ENCODE data around the gene SLC36A3. TPM values are rescaled to one million over a fixed set of nuclear protein-coding genes. Genes with fewer than 3 reads are reported as not detected.
"Not testable (repeated sequence)": the region's sequence is repeated elsewhere in the genome, so short reads cannot be mapped to it uniquely, and the experiment has no call there.

SLC36A3 gene
- not detected in 2 replicates for total RNA-seq (2014; rRNA removed; shearing (Covaris generic))

DNA sequence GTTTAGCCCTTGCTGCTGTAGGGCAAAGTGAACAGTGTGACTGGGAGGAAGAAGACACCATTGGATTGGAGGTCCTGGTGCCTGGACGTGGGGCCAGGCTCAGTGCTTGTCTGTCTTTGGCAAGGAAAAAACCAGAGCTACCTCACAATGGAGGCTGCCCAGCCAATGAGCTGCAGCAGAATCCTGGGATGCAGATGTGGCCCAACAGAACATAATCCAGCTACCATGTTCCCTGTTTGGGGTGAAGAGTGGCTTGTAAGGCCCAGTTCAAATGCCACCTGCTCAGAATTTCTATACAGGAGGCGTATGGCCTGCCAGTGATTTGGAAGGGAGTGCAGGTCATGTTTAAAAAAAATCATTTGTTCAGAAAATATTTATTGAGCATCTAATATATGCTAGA lies at the start of gene SLC36A3:
Gene SLC36A3, minus strand, starts transcription at position 101 of the 400 bp plus-strand sequence. CDS start 412 bp downstream, outside the sequence.
- no peak for DNase-seq (ENCODE audit: low read depth)

DNA sequence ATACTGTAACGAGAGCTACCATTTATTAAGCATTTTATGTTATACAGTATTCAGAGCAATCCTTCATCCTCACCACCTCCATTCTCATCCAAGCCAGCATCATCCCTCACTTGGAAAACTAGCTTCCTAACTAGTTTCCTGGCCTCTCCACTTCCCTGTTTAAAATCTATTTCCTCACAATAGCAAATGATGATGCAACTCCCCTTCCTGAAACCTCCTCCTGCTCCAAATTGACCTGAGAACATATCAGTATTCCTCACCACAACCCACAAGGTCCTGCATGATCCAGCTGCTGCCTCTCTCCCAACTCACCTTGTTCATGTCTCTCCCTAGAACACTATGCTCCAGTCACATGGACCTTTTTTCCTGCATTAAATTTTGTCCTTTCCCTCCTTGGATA lies 48.1 kb upstream of the SLC36A3 start:
- DNase-seq (ENCODE audit: low read depth) = no peak

DNA sequence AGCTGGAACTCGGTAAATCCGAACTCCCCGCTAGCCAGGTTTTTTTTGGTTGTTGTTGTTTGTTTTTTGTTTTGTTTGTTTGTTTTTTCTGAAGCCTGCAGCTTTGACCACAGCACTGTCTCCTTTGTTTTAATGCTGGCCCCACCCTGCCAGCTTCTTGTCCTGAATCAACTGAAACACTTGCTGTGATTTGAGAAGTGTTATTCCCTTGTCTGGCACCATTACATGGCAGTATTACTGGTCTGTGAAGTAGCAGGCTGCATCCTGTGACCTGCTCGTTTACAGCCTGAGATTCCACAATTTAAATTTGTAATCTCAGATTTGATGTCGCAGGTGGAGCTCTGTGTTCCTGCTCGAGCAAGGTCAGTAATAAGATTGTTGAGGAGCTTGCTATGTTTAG lies 45.2 kb upstream of the SLC36A3 start:
- DNase-seq (ENCODE audit: low read depth) = no peak

DNA sequence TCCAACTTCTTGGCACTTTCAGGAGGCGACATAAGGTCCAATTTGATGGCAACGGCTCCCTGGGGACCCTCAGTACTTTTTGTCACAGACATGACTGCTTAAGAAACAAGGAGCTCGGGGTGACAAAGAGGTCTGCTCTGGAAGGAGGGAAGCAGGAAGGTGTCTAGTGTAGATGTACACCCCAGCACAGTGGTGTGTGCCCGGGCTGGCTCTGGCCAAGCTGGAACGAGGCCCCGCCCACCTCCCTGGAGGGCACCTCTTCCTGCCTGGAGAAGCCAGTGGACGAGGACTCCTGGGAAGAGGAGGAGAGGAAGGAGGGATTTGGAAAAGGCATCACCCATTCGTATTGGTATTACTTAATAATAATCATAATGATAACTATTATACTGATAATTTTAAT lies 43.8 kb upstream of the SLC36A3 start, which contains the start of gene SLC36A2:
Gene SLC36A2, minus strand, starts transcription at position 191 of the 400 bp plus-strand sequence. Its CDS starts 99 bp downstream, at position 92.
- DNase-seq (ENCODE audit: low read depth) = peak; percentile 14

DNA sequence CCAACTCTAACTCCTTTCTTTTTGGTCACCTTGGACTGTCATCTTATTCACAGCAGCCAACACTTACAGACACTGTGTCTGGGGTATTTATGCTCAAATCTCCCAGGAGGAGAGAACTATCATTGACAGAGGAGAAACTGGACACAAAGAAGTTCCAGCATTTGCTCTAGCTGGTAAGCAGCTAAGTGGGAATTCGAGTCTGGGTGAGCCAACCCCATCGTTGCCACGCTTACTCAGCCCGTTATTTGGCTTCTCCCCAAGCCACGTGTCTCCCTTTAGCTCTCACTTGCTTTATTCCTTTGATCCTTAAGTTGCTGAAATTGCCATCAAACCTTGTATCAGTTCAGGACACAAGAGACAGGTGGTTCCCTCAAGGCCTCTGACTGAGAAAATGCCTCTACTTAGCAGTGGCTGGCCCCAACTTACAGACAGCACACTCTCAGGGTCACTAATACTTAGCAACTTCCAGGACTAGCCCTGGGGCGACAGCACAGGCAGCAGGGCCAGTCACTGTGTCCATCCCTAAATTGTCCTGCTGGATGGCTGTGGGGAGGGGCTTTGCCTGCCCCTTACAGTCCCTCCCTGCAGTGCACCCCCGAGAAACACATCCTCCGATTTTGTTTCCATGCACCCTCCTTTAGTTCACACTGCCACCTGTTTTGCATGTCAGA lies 42.4 kb upstream of the SLC36A3 start:
- DNase-seq (ENCODE audit: low read depth) = peak; percentile 41

DNA sequence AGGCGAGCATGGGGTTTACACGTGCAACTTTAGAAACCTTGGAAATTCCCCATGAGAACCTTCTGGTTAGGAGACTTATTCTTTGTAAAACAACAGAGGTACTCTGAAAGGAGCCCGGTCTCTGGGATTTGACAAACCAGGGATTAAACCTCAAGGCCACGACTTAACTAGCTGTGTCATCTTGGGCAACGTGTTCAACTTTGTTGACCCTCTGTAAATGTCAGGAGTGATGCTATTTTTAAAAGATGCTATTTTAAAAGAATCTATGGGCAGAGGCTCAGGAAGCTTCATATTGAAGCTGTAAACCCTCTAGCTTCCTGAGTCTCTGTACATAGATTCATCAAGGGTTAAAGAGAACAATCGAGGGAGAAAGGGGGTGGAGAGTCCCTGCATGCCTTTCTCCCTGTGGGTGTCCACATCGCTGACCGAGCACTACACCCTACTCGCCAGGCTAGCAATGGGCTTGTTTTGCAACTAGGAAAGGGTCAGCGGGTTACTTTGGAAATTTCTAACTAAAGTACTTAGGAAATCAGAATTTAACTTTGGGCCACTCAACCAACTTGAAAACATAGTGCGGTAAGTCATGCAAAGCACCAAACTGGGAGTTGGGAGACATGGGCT lies 41.7 kb upstream of the SLC36A3 start:
- DNase-seq (ENCODE audit: low read depth) = no peak

DNA sequence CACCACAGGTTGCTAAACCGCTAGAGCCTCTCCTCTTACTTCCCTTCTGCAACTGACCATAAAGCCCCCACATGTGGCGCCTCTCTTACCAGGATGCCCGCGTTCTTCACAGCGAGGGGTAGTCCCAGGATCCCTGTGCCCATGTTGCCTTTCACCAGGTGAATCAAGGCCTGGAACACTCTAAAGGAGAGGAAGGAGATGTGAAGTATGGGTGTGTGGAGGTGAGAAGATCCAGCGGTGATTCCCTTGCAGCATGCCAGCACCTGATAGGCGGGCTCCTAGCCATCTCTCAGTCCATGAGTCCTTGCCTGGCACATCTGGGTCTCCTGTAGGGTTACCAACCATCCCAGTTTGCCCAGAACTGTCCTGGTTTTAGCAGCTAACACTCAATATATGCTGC lies 40.5 kb upstream of the SLC36A3 start:
- DNase-seq (ENCODE audit: low read depth) = no peak

DNA sequence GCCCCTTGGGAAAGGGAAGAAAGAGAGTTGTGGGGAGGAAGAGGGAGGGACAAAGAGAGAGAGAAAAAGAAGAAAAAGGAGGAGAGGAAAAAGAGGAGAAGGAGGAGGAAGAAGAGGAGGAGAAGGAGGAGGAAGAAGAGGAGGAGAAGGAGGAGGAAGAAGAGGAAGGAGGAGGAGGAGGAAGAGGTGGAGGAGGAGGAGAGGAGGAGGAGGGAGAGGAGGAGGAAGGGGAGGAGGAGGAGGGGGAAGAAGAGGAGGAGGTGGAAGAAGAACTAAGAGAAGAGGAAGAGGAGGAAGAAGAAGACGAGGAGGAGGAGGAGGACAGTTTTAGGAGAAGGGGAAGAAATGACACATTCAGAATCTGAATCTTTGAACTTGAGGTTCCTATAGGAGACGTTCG lies 36.4 kb upstream of the SLC36A3 start:
- DNase-seq (ENCODE audit: low read depth) = no peak

DNA sequence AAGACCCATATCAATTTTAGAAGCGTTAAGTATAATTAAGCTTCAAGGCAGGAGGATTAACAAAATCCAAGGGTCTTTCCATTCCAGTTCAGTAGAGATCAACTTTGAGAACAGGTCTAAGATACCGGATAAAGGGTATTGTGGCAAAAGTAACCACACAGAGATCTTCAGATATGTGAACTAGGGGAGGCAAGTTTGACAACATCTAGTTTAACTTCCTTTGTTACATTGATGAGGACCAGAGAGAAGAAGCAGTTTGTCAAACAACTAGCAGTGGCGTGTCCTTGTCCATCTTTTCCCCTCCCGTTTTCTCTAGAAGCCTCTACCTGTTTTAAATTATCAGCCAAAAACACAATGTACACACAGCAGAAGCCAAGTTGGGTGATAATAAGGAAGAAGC lies 35.2 kb upstream of the SLC36A3 start:
- DNase-seq (ENCODE audit: low read depth) = no peak

DNA sequence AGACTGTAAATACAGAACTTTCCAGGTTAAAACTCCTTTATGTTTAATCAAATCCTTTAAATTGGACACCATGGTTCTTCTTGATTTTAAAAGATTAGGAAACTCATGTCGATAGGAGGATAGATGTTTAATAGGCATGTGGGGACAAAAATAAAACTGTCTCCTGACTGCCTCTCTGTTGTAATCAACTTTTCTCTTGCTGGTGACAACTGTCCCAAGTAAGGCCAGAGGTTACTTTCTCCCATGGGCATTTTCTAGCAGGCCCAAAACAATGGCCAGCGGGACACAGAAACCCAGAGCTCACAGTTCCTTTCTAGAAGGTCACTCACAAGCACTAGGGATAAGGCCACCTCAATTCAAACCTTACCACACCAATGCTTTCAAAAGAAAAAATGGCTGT lies 29.3 kb upstream of the SLC36A3 start:
- no peak for DNase-seq (ENCODE audit: low read depth)

DNA sequence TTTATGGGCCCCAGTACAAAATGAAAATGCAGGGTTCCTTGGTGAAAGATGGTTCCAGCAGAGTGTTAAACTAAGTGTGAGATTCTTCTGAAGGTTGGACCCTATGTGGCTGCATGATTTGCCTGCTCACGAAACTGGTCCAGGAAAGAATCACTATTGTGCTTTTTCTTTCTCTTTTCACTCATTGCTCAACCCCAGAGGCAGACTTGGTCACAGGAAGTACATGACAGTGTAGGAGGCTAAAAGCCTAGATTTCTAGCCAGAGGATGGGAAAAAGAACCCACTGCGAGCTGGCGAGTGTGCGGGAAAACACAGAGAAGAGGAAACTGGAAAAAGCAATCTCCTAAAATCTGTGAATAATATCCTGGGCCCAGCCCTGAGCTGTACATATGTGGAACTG lies 25.2 kb upstream of the SLC36A3 start:
- DNase-seq (ENCODE audit: low read depth) = no peak

DNA sequence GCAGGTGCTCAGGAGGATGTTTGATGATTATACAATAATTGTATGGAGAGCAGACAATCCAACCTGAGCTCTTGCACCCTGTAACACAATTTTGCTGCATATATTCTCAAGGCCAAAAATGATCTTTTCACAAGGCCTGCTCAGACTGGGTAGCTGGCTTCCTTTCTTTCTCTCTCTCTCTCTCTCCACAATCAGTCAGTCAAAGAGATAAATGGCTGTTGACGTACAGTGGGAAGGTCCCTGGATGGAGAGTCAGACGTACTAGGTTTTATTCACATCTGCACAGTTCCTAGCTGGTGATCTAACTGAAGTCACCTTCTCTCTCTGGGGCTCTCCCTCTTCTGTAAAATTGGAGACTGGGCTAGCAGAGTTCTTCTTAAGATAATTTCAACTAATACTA lies 24.0 kb upstream of the SLC36A3 start:
- DNase-seq (ENCODE audit: low read depth) = no peak

DNA sequence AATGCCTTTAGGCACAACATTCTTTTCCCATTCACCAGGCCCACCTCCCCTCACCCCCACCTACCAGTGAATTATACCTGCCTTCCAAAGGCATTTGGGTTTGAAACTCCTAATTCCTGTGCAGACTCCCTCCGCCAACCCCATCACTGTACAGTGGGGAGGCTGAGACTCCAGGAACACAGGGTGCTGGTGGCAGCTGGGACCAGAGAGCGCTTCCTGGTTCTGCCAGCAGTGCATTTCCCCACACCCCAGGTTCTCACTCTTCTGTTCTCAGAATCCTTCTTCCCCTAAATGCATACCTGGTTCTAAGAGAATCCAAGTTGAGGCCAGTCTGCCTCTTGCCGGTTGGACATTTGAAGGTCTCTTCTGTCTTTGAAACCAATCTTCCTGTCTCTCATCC lies 22.7 kb upstream of the SLC36A3 start:
- no peak for DNase-seq (ENCODE audit: low read depth)

DNA sequence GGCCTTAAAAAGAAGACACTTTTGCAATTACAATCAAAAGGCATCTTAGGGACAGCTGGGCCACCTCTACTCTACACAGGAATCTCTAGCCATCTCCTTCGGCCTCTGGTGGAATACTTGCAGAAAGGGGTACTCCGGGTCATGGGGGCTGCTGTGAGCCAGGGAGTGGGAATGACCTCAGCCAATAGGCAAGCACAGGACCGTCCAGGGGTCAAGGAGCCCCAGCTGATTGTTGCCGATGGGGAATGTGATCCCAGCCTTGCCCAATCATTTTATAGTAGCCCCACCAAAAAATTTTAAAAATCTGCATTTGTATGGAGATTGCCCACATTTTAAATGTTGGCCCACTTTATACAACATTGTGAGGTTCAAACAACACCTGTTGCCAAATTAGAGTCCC lies 16.9 kb upstream of the SLC36A3 start:
- no peak for DNase-seq (ENCODE audit: low read depth)

DNA sequence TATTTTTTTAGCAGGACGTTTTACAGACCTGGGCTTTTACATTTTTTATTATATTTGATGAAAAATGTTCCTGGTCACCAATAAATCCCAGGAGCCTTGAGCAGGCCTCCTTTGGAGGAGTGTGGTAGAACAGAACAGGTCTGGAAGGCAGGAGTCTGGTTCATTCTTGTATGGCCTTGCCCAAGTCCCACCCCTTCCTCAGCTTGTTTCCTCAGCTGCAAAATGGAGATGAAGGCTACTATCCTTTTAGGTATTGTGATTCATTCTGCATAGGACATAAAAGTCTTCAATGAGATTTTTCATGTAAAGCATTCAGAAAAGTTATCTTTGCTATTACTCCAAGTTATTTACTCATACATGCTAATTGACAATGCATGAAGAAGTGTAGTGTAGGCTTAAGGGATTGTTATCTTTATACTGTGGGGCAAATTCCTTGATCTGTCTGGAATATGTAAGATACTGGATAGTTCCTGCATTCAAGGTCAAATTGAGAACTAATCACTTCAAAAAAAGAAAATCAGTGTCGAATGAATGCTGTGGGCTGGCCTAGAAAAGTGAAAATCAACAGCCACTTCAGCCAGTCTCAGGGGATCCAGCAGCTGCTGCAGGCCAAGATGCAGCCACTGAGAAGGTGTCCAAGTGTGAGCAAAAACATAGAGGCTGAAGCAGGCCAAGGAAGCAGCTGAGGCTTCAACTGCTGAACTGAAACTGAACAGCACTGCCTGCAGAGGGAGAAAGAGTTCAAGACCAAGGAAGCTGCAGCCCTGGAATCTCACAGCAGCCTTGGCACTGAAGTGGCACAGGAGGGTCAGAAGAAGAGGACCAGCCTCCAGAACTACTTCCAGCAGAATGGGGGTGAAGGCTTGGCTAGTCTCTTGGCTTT lies 15.5 kb upstream of the SLC36A3 start:
- DNase-seq (ENCODE audit: low read depth) = peak; percentile 15

DNA sequence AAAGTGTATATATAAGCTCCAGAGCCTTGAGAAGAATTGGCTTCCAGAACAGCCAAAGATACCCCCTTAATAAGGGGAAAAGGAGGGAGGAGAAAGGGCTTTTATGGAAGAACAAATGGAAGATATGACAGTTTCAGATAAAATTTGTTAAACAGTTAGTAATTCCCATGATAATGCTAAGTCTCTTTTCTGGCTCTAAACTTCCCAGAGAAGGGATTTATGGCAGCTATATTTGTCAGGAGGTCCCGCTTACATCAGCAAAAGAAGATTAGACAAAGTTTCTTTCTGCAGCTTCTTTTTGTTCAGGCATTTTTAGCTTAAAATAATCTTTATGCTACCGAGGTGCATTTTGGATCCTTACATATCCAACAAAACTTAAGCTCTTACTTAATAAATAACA lies 14.3 kb upstream of the SLC36A3 start:
- DNase-seq (ENCODE audit: low read depth) = no peak

DNA sequence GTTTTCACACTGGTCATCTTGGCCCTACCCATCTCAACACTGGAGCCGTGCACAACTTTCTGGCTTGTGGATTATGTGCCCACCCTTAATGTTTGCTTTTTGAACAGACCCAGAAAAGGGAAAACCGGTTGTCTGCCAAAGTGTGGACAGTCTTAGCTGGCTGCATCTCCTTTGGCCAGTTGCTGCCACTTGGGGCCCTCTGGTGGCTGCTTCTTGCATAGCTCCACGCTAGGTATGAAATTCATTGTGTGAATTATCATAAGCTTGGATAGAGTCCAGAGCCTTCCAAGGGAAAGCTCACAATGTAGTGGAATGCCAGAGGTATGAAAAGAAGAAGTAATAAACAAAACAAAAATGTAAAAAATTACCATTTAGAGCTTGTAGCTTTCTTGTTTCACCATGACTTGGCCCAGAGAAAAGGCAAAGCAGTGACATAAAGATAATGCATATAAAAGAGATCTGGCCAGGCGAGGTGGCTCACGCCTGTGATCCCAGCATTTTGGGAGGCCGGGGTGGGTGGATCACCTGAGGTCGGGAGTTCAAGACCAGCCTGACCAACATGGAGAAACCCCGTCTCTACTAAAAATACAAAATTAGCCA lies 12.5 kb upstream of the SLC36A3 start:
- peak; percentile 68 for DNase-seq (ENCODE audit: low read depth)

DNA sequence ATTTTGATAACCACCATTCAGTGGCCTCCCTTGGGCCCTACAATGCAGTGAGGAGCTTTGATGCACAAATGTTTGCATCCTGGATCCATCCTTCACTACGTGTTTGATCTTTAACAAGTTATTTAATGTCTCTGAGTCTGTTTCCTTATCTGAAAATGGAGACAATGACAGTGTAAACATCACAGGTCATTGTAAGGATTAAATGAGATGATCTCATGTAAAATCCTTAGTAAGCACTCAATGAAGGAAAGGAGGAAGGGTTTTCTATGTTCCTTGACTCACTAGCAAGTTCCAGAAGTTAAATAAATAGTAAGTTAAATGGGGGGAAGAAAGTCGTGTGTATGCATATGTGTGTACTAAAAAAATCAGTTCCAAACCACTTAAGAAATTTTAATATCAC lies 9.8 kb upstream of the SLC36A3 start:
- DNase-seq (ENCODE audit: low read depth) = no peak

DNA sequence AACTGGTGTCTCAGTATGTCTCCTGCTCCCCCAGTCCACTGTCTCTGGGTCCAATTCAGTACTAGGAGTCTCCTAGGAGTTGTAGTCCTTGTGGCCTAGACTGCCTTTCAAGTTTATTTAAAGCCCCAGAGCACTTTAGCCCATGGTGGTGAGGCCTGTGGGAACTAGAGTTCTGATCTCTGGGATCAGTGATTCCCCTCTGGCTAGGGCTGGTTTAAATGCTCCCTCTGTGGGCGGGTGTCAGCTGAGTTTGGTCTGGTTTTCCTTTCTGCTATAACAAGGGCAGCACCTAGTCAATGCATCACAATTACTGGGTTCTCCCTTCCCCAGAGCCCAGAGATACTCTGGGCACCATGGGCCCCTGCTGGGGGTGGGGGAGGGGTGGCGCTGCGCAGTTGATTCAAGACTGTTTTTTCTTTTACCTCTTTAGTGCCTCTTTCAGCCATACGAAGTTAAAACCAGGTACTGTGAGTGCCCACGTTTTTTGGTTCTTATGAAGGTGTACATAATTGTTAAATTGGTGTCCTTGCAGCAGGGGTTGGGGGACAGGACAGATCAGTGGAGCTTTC lies 9.3 kb upstream of the SLC36A3 start:
- no peak for DNase-seq (ENCODE audit: low read depth)

DNA sequence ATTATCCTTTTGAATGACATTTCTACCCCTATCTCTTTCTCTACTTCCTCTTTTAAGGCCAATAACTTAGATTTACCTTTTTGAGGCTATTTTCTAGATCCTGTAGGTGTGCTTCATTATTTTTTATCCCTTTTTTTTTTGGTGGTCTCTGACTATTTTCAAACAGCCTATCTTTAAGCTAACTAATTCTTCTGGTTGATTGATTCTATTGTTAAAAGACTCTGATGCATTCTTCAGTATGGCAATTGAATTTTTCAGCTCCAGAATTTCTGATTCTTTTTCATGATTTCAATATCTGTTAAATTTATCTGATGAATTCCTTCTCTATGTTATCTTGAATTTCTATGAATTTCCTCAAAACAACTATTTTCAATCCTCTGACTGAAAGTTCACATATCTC lies 7.4 kb upstream of the SLC36A3 start:
- DNase-seq (ENCODE audit: low read depth) = no peak

DNA sequence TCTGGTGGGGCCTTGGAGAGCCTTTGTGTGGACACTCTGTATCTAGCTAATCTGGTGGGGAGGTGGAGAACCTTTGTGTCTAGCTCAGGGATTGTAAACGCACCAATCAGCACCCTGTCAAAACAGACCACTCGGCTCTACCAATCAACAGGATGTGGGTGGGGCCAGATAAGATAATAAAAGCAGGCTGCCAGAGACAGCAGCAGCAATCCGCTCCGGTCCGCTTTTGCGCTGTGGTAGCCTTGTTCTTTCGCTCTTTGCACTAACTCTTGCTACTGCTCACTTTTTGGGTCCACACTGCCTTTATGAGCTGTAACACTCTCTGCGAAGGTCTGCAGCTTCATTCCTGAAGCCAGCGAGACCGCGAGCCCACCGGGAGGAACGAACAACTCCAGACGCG lies 6.3 kb upstream of the SLC36A3 start:
- not testable (repeated sequence) for DNase-seq (ENCODE audit: low read depth)

DNA sequence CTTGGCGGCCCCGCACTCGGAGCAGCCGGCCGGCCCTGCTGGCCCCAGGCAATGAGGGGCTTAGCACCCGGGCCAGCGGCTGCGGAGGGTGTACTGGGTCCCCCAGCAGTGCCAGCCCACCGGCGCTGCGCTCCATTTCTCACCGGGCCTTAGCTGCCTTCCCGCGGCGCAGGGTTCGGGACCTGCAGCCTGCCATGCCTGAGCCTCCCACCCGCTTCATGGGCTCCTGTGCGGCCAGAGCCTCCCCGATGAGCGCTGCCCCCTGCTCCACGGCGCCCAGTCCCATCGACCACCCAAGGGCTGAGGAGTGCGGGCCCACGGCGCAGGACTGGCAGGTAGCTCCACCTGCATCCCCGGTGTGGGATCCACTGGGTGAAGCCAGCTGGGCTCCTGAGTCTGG lies 5.7 kb upstream of the SLC36A3 start:
- DNase-seq (ENCODE audit: low read depth) = not testable (repeated sequence)

Measured in Daoy (cell line).